ENCODE measurements around the gene KRT73.

- TF ChIP-seq CTCF (IDR thresholded peaks at IDR 0.05) (no peak), POLR2A (IDR thresholded peaks at IDR 0.05) (no peak), POLR2AphosphoS5 (IDR thresholded peaks at IDR 0.05) (no peak)
Measured at GRCh38 chr12:52661668-52662067, 43.3 kb upstream of the KRT73 start.
